HepG2 (cell line): ENCODE data around the gene LRRC3C. TPM values are rescaled to one million over a fixed set of nuclear protein-coding genes. Genes with fewer than 3 reads are reported as not detected.

Experiments used
- AHR ChIP-seq: IDR thresholded peaks from 2 replicates; pipeline ENCODE4 v1.6.1; 2018; ENCODE audit warnings: missing genetic modification reagents, missing compliant biosample characterization
- DRAP1 ChIP-seq: IDR thresholded peaks from 2 replicates; pipeline ENCODE4 v1.6.1; 2016; ENCODE audit warnings: missing genetic modification reagents, missing compliant biosample characterization
- EEA1 ChIP-seq: sonication (generic); formaldehyde crosslinking; IDR thresholded peaks from 2 replicates; pipeline ENCODE4 v1.5.1; 2020; ENCODE audit warnings: mild to moderate bottlenecking, missing genetic modification reagents, borderline replicate concordance
- HDAC6 ChIP-seq: fragments of 200-600 bp; sonication (generic); IDR thresholded peaks from 2 replicates; pipeline ENCODE4 v1.7.0; 2017; ENCODE audit warnings: mild to moderate bottlenecking, antibody characterized with exemption, low read length, low read depth
- HOXA3 ChIP-seq: sonication (generic); formaldehyde crosslinking; IDR thresholded peaks from 2 replicates; pipeline ENCODE4 v1.5.0; 2020; ENCODE audit warnings: missing genetic modification reagents
- IRF2 ChIP-seq: IDR thresholded peaks from 2 replicates; pipeline ENCODE4 v1.6.1; 2018; ENCODE audit warnings: missing genetic modification reagents, missing compliant biosample characterization
- ZBTB3 ChIP-seq: sonication (generic); formaldehyde crosslinking; IDR thresholded peaks from 2 replicates; pipeline ENCODE4 v1.4.0; 2020; ENCODE audit warnings: low read depth, mild to moderate bottlenecking, moderate library complexity, missing genetic modification reagents, borderline replicate concordance
- ZBTB7B ChIP-seq: sonication (generic); formaldehyde crosslinking; IDR thresholded peaks from 2 replicates; pipeline ENCODE4 v1.4.0; 2020; ENCODE audit warnings: missing genetic modification reagents
- ZFP36L1 ChIP-seq: sonication (generic); formaldehyde crosslinking; IDR thresholded peaks from 2 replicates; pipeline ENCODE4 v1.8.0; 2022; ENCODE audit warnings: mild to moderate bottlenecking, missing genetic modification reagents, moderate library complexity
- ZNF280B ChIP-seq: sonication (generic); formaldehyde crosslinking; IDR thresholded peaks from 2 replicates; pipeline ENCODE4 v1.5.0; 2020; ENCODE audit warnings: missing genetic modification reagents, mild to moderate bottlenecking, borderline replicate concordance
- ZNF687 ChIP-seq: sonication (generic); formaldehyde crosslinking; IDR thresholded peaks from 2 replicates; pipeline ENCODE4 v1.5.1; 2020; ENCODE audit warnings: mild to moderate bottlenecking, missing genetic modification reagents, moderate library complexity
- ZNF891 ChIP-seq: sonication (generic); formaldehyde crosslinking; IDR thresholded peaks from 2 replicates; pipeline ENCODE4 v1.5.0; 2020; ENCODE audit warnings: mild to moderate bottlenecking, missing genetic modification reagents
- polyA plus RNA-seq, 8 experiments: library from polyadenylated mRNA; depleted of rRNA in 3 of 8; stranded (reverse) in 7 of 8; unstranded in 1 of 8; fragments of >200 nt; fragmentation: Illumina TruSeq in 4 of 8; extraction: Trizol in 4 of 8; gene quantifications; 2 replicates each; pipeline versions ENCODE4 v1.2.1 to v1.2.3, GENCODE V29; 2011 to 2016; ENCODE audit warnings: low read depth in 4 of 8, missing spikeins in 1 of 8, mixed read lengths in 1 of 8; ENCODE audit not compliant: insufficient read depth in 1 of 8
- total RNA-seq, 5 experiments: library from RNA; depleted of rRNA; stranded (reverse); fragments of >200 nt; fragmentation: Illumina TruSeq; extraction: Trizol; gene quantifications; 2 replicates each; pipeline ENCODE4 v1.2.3, GENCODE V29; 2016; ENCODE audit warnings: low read depth in 1 of 5

Gene LRRC3C
- total and polyA plus RNA-seq, 2 of the 13 experiments (the other 11 are each of a cell fraction or from before 2014, with no cell fraction given): 0.17 TPM; not detected in 1

GRCh38 chr17:39952680-39953470 lies 25.3 kb downstream of the LRRC3C start (continued):
- TF ChIP-seq ZFP36L1 (CRISPR knock-in tag) (no peak; the same call in 1 of the 2 replicates), HDAC6 (no peak), ZBTB7B (CRISPR knock-in tag) (peak; percentile 61; the same call in 1 of the 2 replicates), HOXA3 (CRISPR knock-in tag) (peak; percentile 62; the same call in 1 of the 2 replicates), IRF2 (0 out of 2 replicates have a peak, but pooled peaks have one; percentile 19), EEA1 (CRISPR knock-in tag) (no peak), ZNF891 (CRISPR knock-in tag) (no peak), ZNF687 (CRISPR knock-in tag) (peak; percentile 65; the same call in 1 of the 2 replicates), DRAP1 (CRISPR knock-in tag) (peak; percentile 61), AHR (CRISPR knock-in tag) (0 out of 2 replicates have a peak, but pooled peaks have one; percentile 51), ZBTB3 (CRISPR knock-in tag) (no peak), ZNF280B (CRISPR knock-in tag) (no peak)
